AG09319 (cell line): ENCODE measurements around the gene SH3YL1.
"Not testable (repeated sequence)": the region's sequence is repeated elsewhere in the genome, so short reads cannot be mapped to it uniquely, and the experiment has no call there.

ENCODE experiments used
- DNase-seq: peaks from one replicate; pipeline ENCODE4 v3.0.0-alpha.2; 2010; ENCODE audit warnings: low read depth; ENCODE audit errors: extremely low read depth
- TF ChIP-seq, protein P1 (sequence below): IDR thresholded peaks from 2 replicates; pipeline ENCODE4 v1.5.1; 2011; ENCODE audit warnings: low read depth, mild to moderate bottlenecking, inconsistent platforms, low read length, moderate library complexity

Gene SH3YL1

GRCh38 chr2:177733-178132 lies 86.1 kb downstream of the SH3YL1 start:
- TF ChIP-seq, protein P1, sequence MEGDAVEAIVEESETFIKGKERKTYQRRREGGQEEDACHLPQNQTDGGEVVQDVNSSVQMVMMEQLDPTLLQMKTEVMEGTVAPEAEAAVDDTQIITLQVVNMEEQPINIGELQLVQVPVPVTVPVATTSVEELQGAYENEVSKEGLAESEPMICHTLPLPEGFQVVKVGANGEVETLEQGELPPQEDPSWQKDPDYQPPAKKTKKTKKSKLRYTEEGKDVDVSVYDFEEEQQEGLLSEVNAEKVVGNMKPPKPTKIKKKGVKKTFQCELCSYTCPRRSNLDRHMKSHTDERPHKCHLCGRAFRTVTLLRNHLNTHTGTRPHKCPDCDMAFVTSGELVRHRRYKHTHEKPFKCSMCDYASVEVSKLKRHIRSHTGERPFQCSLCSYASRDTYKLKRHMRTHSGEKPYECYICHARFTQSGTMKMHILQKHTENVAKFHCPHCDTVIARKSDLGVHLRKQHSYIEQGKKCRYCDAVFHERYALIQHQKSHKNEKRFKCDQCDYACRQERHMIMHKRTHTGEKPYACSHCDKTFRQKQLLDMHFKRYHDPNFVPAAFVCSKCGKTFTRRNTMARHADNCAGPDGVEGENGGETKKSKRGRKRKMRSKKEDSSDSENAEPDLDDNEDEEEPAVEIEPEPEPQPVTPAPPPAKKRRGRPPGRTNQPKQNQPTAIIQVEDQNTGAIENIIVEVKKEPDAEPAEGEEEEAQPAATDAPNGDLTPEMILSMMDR, result no peak
- DNase-seq, result no peak

DNA sequence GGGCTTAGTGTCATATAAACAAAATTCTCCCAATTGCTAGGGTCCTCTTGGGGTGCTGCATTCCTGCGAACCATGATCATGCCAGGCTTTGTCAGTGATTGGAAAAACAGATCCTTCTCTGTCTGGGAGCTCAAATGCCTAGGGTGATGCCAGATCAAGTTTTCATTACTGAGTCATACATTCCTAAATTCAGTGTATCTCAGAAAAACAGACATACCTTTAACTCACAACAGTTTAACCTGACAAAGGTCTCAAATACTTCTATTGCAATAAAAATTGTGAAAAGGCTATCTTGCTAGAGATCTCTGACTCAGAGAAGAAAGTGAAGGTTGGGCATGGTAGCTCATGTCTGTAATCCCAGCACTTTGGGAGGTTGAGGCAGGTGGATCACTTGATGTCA lies 86.9 kb downstream of the SH3YL1 start:
- TF ChIP-seq, protein P1, result no peak
- no peak for DNase-seq

GRCh38 chr2:175880-176820 lies 87.7 kb downstream of the SH3YL1 start:
- TF ChIP-seq, protein P1, result no peak
- no peak for DNase-seq

DNA sequence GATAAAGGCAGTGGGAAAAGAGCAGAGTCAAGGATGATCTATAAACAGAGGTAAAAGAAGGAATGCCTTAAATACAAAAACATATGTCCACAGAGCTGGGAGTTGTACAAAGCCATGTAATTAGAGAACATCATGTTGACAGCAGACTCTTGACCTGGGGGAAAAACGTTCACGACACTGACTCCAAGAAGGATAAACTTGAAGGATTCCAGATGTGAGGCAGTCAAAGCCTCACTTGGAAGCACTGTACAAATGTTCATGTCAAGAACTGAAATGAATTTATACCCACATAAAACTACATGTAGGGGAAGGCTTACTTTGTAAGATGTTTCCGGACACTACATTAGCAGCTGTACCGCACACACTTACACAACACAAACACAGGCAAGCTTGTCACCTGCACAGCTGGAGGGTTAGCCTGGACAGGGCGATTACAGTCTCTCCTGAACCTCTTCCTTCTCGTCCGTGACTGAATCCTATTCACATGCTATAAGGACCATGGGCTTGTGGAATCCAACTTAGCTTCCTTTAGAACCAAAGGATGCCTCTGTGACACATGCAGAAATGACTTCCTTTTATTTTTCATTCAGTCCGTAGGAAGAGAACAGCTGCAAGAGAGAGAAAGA lies 88.6 kb downstream of the SH3YL1 start:
- TF ChIP-seq, protein P1, result no peak
- DNase-seq, result no peak

- TF ChIP-seq, protein P1, result peak; percentile 23
- DNase-seq, result not testable (repeated sequence)
Measured at GRCh38 chr2:172120-172519, 91.7 kb downstream of the SH3YL1 start.

DNA sequence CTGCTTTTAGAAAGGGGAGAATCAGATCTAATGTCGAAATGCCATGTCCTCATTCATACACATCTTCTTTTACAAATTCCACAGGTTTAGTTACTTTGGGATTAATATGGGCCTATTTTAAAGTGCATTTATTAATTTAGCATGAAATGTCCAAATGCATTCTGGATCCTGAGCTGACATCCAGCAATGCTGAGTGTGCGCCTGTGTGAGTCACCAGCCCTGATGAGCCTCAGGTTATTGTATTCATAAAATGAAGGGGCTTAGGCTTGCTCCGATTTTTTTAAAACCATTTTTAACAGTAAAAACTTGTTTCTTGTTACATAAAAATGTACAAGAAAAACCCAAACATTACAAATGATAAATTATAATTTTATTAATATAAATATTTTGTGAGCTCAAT lies 94.1 kb downstream of the SH3YL1 start:
- no peak for DNase-seq

More for the DNA sequence above, 94.1 kb downstream of the SH3YL1 start:
- TF ChIP-seq, protein P1, result no peak
